HG03354 (cell line): ENCODE results near the gene CHSY1.

Source experiments
- ATAC-seq: cut with Tn5 transposase; IDR thresholded peaks from one replicate; pipeline ENCODE4 v1.9.1; 2021; ENCODE audit warnings: mild to moderate bottlenecking; ENCODE audit not compliant: unreplicated experiment, poor library complexity, severe bottlenecking

CHSY1 gene

GRCh38 chr15:101178479-101178878, 73.4 kb downstream of the CHSY1 start:
- no peak for ATAC-seq

GRCh38 chr15:101177866-101178265, 74.0 kb downstream of the CHSY1 start:
- ATAC-seq = no peak

GRCh38 chr15:101176625-101177024, 75.2 kb downstream of the CHSY1 start:
- ATAC-seq = no peak

GRCh38 chr15:101175401-101175800, 76.4 kb downstream of the CHSY1 start:
- ATAC-seq = no peak

GRCh38 chr15:101174152-101174920, 77.5 kb downstream of the CHSY1 start:
- ATAC-seq = no peak

- ATAC-seq = no peak
Observed at GRCh38 chr15:101173233-101174119, 78.4 kb downstream of the CHSY1 start.

GRCh38 chr15:101172501-101173071, 79.3 kb downstream of the CHSY1 start:
- ATAC-seq = no peak

GRCh38 chr15:101171954-101172353, 79.9 kb downstream of the CHSY1 start:
- no peak for ATAC-seq

GRCh38 chr15:101170568-101171350, 81.1 kb downstream of the CHSY1 start:
- ATAC-seq = no peak

GRCh38 chr15:101169495-101170071, 82.3 kb downstream of the CHSY1 start:
- no peak for ATAC-seq

GRCh38 chr15:101168898-101169494, 82.9 kb downstream of the CHSY1 start:
- ATAC-seq = no peak

GRCh38 chr15:101168463-101168824, 83.4 kb downstream of the CHSY1 start:
- ATAC-seq = peak; percentile 9

- ATAC-seq = peak; percentile 64
Observed at GRCh38 chr15:101167753-101168462, 83.9 kb downstream of the CHSY1 start.

- ATAC-seq = no peak
Observed at GRCh38 chr15:101167411-101167752, 84.5 kb downstream of the CHSY1 start.

- ATAC-seq = no peak
Observed at GRCh38 chr15:101165905-101166471, 85.9 kb downstream of the CHSY1 start.

GRCh38 chr15:101162701-101163483, 89.0 kb downstream of the CHSY1 start:
- ATAC-seq = no peak

GRCh38 chr15:101161656-101162055, 90.2 kb downstream of the CHSY1 start:
- ATAC-seq = no peak
